Transverse colon (tissue), 4 donors: ENCODE results near the gene GLI3.

Experiments used
- EP300 ChIP-seq: sonication (generic); formaldehyde crosslinking; IDR thresholded peaks from one replicate; pipeline ENCODE4 v1.6.1; 2017; ENCODE audit warnings: antibody characterized with exemption, low read depth
- POLR2A ChIP-seq: fragments of 450-650 bp; IDR thresholded peaks from one replicate; pipeline ENCODE4 v1.6.1; 2016; ENCODE audit warnings: antibody characterized with exemption, mild to moderate bottlenecking, moderate library complexity
- POLR2AphosphoS5 ChIP-seq, 3 donors: sonication (generic); formaldehyde crosslinking; IDR thresholded peaks; one replicate each; pipeline ENCODE4 v1.6.1; 2016; ENCODE audit warnings: antibody characterized with exemption in 3 of 3
- TF ChIP-seq, protein P1 (sequence below), 5 experiments: fragments of 200-600 bp in 3 of 5; fragments of 450-650 bp in 2 of 5; sonication (generic) in 3 of 5; IDR thresholded peaks; 1 replicate in 2 of 5; 2 replicates in 3 of 5; pipeline ENCODE4 v1.5.1; 2016 to 2017; ENCODE audit warnings: antibody characterized with exemption in 5 of 5, inconsistent platforms in 3 of 5, mild to moderate bottlenecking in 2 of 5, moderate library complexity in 1 of 5

DNA sequence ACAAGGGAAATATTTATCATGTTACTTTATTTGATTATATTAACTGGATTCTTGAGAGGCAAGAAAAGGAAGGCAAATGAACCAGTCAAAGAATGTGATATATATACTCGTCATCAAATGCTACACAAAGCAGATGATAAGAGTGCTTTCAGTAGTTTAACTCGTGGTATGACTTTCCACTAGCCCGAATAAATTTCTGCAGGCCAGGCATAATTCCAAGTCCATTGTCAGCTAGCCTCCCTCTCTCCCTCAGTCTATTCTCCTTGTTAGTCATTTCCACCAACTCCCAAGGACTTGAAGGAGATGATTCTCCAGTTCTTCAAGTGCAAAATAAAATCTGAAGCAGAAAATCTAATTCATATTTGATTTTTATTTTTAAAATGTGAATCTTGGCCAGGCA, 190.5 kb downstream of the GLI3 start:
- TF ChIP-seq POLR2AphosphoS5 (IDR thresholded peaks at IDR 0.05) (no peak), POLR2A (no peak), EP300 (no peak)
- TF ChIP-seq, protein P1, sequence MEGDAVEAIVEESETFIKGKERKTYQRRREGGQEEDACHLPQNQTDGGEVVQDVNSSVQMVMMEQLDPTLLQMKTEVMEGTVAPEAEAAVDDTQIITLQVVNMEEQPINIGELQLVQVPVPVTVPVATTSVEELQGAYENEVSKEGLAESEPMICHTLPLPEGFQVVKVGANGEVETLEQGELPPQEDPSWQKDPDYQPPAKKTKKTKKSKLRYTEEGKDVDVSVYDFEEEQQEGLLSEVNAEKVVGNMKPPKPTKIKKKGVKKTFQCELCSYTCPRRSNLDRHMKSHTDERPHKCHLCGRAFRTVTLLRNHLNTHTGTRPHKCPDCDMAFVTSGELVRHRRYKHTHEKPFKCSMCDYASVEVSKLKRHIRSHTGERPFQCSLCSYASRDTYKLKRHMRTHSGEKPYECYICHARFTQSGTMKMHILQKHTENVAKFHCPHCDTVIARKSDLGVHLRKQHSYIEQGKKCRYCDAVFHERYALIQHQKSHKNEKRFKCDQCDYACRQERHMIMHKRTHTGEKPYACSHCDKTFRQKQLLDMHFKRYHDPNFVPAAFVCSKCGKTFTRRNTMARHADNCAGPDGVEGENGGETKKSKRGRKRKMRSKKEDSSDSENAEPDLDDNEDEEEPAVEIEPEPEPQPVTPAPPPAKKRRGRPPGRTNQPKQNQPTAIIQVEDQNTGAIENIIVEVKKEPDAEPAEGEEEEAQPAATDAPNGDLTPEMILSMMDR (IDR thresholded peaks at IDR 0.05), result no peak
